C4-2B (cell line): ENCODE measurements around the gene ADAMTS6.

ENCODE experiments used
- ZFX ChIP-seq: fragments of 450-650 bp; IDR thresholded peaks from 2 replicates; pipeline ENCODE4 v1.6.1; 2017
- TF ChIP-seq, protein P1 (sequence below): fragments of 450-650 bp; conservative IDR thresholded peaks from 2 replicates; pipeline ENCODE4 v1.5.1; 2017; ENCODE audit warnings: mild to moderate bottlenecking

DNA sequence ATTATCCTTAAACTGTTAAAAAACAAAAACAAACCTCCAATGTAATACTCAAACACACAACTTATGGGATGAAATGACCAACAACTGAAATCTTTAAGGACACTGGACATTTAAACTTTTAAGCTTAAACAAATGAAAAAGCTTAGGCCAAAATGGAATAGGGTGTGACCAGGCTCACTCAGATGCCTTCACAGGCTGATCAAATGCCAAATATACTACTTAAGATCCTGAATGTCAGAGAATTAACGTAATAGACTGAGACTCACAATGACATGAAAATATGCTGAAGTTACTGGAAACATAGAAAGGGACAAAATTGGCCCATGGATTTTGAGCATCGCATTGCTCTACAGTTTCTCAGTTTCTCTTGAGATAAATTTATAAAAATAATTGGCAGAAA, 286.8 kb downstream of the ADAMTS6 start:
- TF ChIP-seq, protein P1, sequence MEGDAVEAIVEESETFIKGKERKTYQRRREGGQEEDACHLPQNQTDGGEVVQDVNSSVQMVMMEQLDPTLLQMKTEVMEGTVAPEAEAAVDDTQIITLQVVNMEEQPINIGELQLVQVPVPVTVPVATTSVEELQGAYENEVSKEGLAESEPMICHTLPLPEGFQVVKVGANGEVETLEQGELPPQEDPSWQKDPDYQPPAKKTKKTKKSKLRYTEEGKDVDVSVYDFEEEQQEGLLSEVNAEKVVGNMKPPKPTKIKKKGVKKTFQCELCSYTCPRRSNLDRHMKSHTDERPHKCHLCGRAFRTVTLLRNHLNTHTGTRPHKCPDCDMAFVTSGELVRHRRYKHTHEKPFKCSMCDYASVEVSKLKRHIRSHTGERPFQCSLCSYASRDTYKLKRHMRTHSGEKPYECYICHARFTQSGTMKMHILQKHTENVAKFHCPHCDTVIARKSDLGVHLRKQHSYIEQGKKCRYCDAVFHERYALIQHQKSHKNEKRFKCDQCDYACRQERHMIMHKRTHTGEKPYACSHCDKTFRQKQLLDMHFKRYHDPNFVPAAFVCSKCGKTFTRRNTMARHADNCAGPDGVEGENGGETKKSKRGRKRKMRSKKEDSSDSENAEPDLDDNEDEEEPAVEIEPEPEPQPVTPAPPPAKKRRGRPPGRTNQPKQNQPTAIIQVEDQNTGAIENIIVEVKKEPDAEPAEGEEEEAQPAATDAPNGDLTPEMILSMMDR: no peak
- no peak for TF ChIP-seq ZFX
